GM12872 (cell line): Measurements from ENCODE around the gene C14orf39.
A peak's percentile ranks its signal among the peaks of the same experiment; 100 is the strongest.

Experiments
- TF ChIP-seq, protein P1 (sequence below): IDR thresholded peaks from 3 replicates; pipeline ENCODE4 v1.5.1; 2011; ENCODE audit warnings: low read depth, mild to moderate bottlenecking, low read length, moderate library complexity; ENCODE audit not compliant: insufficient read depth

The C14orf39 gene, protein sequence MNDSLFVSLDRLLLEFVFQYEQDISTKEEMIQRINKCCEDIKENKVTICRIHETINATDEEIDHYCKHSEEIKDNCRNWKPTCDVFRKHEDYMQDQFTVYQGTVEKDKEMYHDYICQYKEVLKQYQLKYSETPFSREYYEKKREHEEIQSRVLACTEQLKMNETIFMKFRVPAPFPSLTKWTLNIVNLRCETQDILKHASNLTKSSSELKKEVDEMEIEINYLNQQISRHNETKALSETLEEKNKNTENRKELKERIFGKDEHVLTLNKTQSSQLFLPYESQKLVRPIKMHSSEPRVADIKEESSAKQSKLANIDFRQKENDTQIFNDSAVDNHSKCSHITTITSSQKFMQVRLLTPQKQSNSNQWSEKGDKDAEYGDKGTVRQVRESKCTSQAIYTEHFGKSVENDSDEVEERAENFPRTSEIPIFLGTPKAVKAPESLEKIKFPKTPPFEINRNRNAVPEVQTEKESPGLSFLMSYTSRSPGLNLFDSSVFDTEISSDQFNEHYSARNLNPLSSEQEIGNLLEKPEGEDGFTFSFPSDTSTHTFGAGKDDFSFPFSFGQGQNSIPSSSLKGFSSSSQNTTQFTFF

DNA sequence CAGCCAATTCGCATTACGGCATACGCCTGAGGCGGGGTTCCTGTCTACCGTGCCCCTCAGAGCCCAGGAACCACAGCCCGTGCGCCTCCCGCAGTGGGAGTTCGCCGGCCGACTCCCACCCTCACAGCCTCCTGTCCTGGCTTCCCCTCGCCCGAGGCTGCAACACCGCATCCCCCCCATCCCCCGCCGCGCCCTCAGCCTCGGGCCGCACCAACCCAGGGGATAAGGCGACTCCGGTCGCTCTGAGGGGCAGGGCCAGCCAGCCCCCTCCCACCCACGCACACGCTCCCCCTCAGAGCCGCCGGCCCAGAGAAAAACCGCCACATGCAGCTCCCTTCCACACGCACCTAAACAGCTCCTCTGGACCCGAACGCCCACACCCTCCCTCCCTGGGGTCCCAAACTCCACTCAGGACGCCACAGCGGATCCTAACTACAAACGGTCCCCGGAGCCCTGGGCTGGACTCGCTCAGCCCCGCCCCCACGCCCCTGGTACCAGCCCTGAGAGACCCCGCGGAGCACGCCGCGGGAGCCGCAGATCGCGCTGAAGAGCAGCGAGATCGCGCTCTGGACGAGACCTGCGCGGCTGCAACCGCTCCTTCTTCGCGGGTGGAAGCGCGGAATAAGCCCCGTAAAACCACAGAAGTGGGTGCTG, at the start of gene C14orf39:
Gene C14orf39 (minus strand): TSS at position 466 of the 654 bp plus-strand sequence. CDS start 985 bp downstream, outside the sequence.
- TF ChIP-seq, protein P1, sequence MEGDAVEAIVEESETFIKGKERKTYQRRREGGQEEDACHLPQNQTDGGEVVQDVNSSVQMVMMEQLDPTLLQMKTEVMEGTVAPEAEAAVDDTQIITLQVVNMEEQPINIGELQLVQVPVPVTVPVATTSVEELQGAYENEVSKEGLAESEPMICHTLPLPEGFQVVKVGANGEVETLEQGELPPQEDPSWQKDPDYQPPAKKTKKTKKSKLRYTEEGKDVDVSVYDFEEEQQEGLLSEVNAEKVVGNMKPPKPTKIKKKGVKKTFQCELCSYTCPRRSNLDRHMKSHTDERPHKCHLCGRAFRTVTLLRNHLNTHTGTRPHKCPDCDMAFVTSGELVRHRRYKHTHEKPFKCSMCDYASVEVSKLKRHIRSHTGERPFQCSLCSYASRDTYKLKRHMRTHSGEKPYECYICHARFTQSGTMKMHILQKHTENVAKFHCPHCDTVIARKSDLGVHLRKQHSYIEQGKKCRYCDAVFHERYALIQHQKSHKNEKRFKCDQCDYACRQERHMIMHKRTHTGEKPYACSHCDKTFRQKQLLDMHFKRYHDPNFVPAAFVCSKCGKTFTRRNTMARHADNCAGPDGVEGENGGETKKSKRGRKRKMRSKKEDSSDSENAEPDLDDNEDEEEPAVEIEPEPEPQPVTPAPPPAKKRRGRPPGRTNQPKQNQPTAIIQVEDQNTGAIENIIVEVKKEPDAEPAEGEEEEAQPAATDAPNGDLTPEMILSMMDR: no peak

DNA sequence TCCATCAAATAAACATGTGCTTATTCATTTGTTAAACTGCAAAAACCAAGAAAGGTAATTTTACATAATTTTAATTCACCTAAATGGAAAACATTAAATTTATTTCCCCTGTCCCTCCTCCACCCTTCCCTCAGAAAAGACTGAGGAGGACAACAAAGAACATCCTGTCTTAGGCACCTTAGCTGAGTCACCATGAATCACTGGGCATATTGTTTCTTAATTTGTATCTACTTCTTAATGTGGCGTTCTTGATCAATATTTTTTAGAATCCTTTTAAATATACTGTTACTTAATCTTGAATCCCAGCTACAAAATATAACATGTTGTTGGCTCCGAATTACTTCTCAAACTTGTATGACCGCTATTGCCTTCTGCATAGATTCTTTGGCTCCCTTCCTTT, 46.6 kb upstream of the C14orf39 start:
- TF ChIP-seq, protein P1: no peak

DNA sequence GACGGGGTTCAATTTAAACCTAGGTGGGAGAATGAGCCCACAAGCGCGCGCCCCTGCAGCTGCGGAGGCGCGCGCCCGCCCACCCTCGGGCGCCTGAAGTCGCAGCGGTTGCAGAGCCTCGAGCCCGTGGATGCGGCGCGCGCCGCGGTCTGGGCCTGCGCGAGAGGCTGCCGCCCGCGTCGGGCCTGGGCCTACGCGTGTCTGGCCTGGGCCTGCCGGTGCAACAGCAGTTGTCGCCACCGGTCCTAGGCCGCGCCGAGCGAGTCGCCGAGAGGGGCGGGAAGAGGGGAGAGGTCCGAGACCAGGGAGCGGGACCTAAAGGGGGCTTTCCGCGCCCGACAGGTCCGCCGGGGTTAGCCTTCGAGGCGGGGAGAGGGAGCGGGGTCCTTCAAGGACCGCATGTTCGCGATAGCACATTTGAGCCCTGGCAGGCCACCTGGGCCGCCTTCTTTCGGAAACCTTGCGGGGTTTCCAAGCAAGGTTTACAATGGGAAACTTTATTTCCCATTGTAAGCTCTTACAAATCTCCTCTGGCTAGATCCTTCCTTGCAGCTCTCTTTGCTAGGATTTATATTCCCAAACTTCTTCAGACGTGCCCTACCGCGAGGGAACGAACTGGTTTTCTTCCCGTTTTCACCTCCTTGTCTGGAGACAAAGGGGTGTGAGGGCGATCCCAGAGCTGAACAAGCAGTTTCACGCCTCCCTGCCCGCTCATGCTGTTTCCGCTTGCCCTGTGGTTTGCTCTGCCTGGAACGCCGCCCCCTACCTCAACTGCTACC, 29.8 kb upstream of the C14orf39 start:
- TF ChIP-seq, protein P1: no peak

DNA sequence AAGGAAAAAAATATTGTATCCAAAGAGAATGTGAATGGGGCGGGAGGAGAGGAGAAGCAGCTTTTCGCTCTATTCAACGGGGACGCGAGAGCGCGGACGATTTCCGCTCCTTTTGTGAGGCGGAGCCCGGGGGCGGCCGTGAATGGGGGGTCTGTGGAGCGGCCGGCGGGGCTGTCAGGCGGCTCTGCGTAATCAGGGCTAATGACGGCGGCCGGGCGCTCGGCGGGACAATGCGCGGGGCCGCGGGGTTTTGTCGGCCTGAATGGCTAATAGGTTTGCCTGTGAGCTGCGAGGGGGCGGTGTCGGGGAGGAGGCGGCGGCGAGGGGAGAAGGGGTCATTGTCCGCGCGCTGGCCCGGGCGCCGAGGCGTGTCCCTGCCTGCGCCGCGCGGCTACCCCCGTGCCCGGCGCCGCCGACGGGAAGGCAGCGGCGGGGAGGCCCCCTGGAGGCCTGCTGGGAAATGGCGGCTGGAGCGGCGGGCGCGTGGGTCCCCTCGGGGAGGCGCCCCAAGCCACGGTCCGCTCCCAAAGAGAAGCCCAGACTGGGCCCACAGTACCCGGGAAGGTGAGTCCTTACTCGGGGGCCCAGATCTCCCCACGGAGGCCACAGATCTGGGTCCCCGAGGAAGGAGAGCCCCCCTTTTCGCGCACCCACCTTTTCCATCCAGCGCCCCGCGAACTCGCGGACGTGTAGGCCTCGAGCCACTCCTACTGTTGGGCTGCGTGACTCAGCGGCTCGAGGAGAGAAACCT, 29.1 kb upstream of the C14orf39 start:
- TF ChIP-seq, protein P1: peak; percentile 57

DNA sequence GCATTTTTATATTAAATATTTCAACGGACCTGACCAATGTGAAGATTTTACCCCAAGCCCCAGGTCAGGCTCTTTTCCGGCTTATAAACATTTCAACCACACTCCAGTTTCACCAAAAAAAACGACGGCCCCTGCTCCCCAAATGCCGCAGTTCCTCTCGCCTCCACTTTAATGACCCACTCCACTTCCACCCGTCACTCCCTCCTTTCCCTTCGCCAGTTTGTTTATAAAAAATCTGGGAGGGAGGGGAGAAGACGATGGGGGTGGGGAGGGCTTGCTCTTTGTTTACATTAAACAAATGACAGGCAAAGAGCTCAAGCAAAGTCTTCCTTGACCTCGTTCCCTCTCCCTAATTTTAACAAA, 28.5 kb upstream of the C14orf39 start:
- TF ChIP-seq, protein P1: no peak

DNA sequence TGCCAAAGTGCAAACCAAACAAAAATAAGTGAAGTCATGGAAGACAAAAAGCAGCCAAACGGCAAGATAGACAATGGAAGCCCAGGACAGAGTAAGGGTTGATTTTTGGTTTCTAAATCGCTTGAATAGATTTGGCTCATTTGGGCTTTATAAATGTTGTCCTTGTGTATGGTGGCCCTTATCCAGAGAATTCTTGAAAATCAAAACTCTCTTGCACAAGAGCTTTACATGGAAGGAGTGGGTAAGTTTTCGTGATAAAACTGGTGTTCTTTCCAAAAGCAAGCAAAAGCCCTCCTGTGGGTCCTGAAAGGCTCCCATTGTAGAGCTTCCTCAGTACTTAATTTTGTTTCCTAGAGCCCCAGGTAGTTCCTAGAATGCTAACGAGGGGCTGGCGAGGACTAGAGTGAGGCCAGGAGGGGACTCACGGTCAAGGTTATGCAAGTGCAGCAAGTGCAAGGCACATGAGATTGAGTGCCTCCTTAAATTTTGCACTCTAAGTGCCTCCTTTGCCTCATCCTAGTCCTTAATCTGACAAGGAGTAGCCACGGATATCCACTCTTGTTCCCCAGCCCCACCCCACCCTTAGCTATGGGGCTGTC, 27.2 kb upstream of the C14orf39 start:
- TF ChIP-seq, protein P1: no peak
